Sigmoid colon (tissue), 4 donors: ENCODE data around the gene SLC17A7.
"Not testable (repeated sequence)": the region's sequence is repeated elsewhere in the genome, so short reads cannot be mapped to it uniquely, and the experiment has no call there.

ENCODE experiments used
- EP300 ChIP-seq, 4 donors: sonication (generic); formaldehyde crosslinking; IDR thresholded peaks; one replicate each; pipeline ENCODE4 v1.6.1; 2017; ENCODE audit warnings: antibody characterized with exemption in 4 of 4
- POLR2A ChIP-seq, 2 donors: fragments of 450-650 bp; IDR thresholded peaks; one replicate each; pipeline ENCODE4 v1.6.1; 2016; ENCODE audit warnings: antibody characterized with exemption in 2 of 2, mild to moderate bottlenecking in 2 of 2, moderate library complexity in 2 of 2
- POLR2AphosphoS5 ChIP-seq, 4 donors: sonication (generic); formaldehyde crosslinking; IDR thresholded peaks; one replicate each; pipeline ENCODE4 v1.6.1; 2017; ENCODE audit warnings: antibody characterized with exemption in 4 of 4
- TF ChIP-seq, protein P1 (sequence below), 4 experiments: fragments of 450-650 bp in 3 of 4; fragments of 200-600 bp in 1 of 4; IDR thresholded peaks; one replicate each; pipeline ENCODE4 v1.5.1; 2016 to 2019; ENCODE audit warnings: antibody characterized with exemption in 4 of 4, mild to moderate bottlenecking in 3 of 4, moderate library complexity in 2 of 4

DNA sequence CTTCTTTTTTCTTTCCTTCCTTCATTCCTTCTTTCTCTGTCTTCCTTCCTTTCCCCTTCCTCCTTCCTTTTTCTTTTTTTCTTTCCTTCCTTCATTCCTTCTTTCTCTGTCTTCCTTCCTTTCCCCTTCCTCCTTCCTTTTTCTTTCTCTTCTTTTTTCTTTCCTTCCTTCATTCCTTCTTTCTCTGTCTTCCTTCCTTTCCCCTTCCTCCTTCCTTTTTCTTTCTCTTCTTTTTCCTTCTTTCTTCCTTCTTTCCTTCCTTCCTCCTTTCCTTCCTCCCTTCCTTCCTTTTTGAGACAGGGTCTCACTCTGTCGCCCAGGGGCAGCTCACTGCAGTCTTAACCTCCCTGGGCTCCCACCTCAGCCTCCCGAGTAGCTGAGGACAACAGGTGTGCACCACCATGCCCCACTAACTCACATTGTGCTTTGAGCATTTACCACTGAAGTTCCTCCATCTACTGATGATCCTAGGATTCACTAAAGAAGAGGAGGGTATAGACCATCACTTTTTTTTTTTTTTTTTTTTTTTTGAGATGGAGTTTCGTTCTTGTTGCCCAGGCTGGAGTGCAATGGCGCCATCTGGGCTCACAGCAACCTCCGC lies 2.9 kb upstream of the SLC17A7 start:
- TF ChIP-seq, protein P1, sequence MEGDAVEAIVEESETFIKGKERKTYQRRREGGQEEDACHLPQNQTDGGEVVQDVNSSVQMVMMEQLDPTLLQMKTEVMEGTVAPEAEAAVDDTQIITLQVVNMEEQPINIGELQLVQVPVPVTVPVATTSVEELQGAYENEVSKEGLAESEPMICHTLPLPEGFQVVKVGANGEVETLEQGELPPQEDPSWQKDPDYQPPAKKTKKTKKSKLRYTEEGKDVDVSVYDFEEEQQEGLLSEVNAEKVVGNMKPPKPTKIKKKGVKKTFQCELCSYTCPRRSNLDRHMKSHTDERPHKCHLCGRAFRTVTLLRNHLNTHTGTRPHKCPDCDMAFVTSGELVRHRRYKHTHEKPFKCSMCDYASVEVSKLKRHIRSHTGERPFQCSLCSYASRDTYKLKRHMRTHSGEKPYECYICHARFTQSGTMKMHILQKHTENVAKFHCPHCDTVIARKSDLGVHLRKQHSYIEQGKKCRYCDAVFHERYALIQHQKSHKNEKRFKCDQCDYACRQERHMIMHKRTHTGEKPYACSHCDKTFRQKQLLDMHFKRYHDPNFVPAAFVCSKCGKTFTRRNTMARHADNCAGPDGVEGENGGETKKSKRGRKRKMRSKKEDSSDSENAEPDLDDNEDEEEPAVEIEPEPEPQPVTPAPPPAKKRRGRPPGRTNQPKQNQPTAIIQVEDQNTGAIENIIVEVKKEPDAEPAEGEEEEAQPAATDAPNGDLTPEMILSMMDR (IDR thresholded peaks at IDR 0.05) = not testable (repeated sequence)
- not testable (repeated sequence) for TF ChIP-seq POLR2AphosphoS5, POLR2A, EP300 (IDR thresholded peaks at IDR 0.05)
